Gastrocnemius medialis (tissue), 4 donors: Measurements from ENCODE around the gene SF3B3. TPM values are rescaled to one million over a fixed set of nuclear protein-coding genes. Genes with fewer than 3 reads are reported as not detected.

ENCODE experiments used
- ATAC-seq, 2 donors: fragments of 150-250 bp; one replicate each; pipeline ENCODE4 v1.9.1; 2016
- DNase-seq, 2 donors: peaks; one replicate each; pipeline ENCODE4 v3.0.0-alpha.2; 2019
- H3K27ac ChIP-seq, 4 donors: fragments of 200-600 bp; sonication (generic); 1 replicate in 1 of 4; 2 replicates in 3 of 4; pipeline ENCODE4 v1.5.1; 2016 to 2018; ENCODE audit warnings: mild to moderate bottlenecking in 2 of 4, moderate library complexity in 1 of 4
- H3K27me3 ChIP-seq, 3 donors: fragments of 200-600 bp; sonication (generic) in 2 of 3; 1 replicate in 1 of 3; 2 replicates in 2 of 3; pipeline versions ENCODE4 v1.5.1 to v1.6.0; 2016 to 2019; ENCODE audit warnings: mild to moderate bottlenecking in 1 of 3, moderate library complexity in 1 of 3
- H3K36me3 ChIP-seq, 2 donors: fragments of 200-600 bp; sonication (generic) in 1 of 2; one replicate each; pipeline ENCODE4 v1.5.1; 2017 to 2018
- H3K4me1 ChIP-seq, 2 donors: fragments of 200-600 bp; sonication (generic) in 1 of 2; one replicate each; pipeline ENCODE4 v1.5.1; 2016 to 2017; ENCODE audit warnings: mild to moderate bottlenecking in 2 of 2
- H3K4me3 ChIP-seq, 4 donors: fragments of 200-600 bp; sonication (generic) in 3 of 4; 1 replicate in 1 of 4; 2 replicates in 3 of 4; pipeline ENCODE4 v1.5.1; 2016 to 2019; ENCODE audit warnings: mild to moderate bottlenecking in 2 of 4
- H3K9me3 ChIP-seq, 3 donors: fragments of 200-600 bp; sonication (generic) in 2 of 3; 1 replicate in 1 of 3; 2 replicates in 2 of 3; pipeline ENCODE4 v1.5.1; 2016 to 2019
- POLR2A ChIP-seq, 2 donors: fragments of 450-650 bp; IDR thresholded peaks; one replicate each; pipeline ENCODE4 v1.6.1; 2017; ENCODE audit warnings: antibody characterized with exemption in 2 of 2, mild to moderate bottlenecking in 2 of 2, moderate library complexity in 2 of 2
- in situ Hi-C, 4 donors: fragments of 200-750 bp; cut with MboI; loops; one replicate each; pipeline versions ENCODE4 v1.15.0 to v1.8.0; 2017; ENCODE audit warnings: low sequenced_read_pairs in 4 of 4
- intact Hi-C: fragments of 100-400 bp; cut with DNase I; formaldehyde crosslinking; loops from one replicate; pipeline ENCODE4 v1.15.1; 2023; ENCODE audit warnings: low total_unique reads
- total RNA-seq, 4 donors: library from RNA; depleted of rRNA; stranded (reverse); fragments of >200 nt; gene quantifications; one replicate each; pipeline versions ENCODE4 v1.1.0 to v1.2.3, GENCODE V29; 2016
- TF ChIP-seq, protein P1 (sequence below), 5 experiments: fragments of 450-650 bp in 3 of 5; fragments of 200-600 bp in 2 of 5; sonication (generic) in 2 of 5; IDR thresholded peaks in 4 of 5; conservative IDR thresholded peaks in 1 of 5; 1 replicate in 4 of 5; 2 replicates in 1 of 5; pipeline ENCODE4 v1.5.1; 2016 to 2019; ENCODE audit warnings: antibody characterized with exemption in 5 of 5, mild to moderate bottlenecking in 3 of 5, moderate library complexity in 3 of 5

The SF3B3 gene
- total RNA-seq, 4 donors from 2014 or later: 71.0 to 110 (median 97.2) TPM

DNA sequence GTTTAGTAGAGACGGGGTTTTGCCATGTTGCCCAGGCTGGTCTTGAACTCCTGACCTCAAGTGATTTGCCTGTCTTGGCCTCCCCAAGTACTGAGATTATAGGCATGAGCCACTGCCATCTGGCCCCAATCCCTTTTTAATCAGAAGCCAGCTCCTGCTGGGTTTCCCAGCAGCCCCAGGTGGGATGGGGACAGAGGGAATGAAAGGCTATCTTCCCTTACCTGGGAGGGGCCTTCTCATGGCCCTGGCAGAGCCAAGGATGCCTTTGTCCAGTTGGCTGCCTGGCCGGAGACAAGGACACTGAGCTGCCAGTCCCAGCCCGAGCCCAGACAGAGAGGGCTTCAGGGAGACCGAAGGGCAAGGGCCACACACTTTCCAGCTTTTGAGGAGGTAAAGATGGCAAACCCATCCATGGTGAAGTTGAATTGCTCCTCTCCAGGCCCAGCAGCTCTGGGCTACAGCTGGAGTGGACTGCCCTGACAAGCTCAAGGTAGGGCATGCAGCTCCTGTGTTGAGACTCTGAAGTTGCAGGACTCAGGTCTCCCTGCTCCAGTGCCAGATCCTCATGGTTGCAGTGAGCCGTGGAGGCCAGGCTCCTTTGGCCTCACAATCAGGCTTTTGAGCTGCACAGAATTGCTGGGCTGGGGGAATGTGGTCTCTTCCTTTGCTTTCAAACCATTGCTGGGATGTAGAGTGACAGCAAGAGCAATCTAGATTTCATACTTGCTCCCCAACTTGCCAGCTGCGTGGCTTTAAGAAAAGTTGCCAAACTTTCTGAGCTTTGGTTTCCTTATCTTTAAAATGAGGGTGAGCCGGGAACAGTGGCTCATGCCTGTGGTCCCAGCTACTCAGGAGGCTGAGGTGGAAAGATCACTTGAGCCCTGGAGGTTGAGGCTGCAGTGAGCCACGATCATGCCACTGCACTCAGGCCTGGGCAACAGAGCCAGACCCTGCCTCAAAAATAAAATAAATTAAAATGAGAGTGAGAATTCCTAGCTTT lies 78.3 kb downstream of the SF3B3 start:
- ATAC-seq (no peak), DNase-seq (no peak)
- in situ Hi-C loops: no loop called here
- no peaks in the 10 kb centered on the region for H3K36me3 ChIP-seq
- TF ChIP-seq, protein P1, sequence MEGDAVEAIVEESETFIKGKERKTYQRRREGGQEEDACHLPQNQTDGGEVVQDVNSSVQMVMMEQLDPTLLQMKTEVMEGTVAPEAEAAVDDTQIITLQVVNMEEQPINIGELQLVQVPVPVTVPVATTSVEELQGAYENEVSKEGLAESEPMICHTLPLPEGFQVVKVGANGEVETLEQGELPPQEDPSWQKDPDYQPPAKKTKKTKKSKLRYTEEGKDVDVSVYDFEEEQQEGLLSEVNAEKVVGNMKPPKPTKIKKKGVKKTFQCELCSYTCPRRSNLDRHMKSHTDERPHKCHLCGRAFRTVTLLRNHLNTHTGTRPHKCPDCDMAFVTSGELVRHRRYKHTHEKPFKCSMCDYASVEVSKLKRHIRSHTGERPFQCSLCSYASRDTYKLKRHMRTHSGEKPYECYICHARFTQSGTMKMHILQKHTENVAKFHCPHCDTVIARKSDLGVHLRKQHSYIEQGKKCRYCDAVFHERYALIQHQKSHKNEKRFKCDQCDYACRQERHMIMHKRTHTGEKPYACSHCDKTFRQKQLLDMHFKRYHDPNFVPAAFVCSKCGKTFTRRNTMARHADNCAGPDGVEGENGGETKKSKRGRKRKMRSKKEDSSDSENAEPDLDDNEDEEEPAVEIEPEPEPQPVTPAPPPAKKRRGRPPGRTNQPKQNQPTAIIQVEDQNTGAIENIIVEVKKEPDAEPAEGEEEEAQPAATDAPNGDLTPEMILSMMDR (IDR thresholded peaks at IDR 0.05 in 4 of 5, conservative IDR thresholded peaks at IDR 0.05 in 1 of 5): no peak
- TF ChIP-seq POLR2A (IDR thresholded peaks at IDR 0.05): no peak
- H3K27ac ChIP-seq: no peak overlapping the region
- intact Hi-C loops: no loop called here
- no peaks in the 10 kb centered on the region for H3K27me3 ChIP-seq
- peaks cover 3 to 17% of the 10 kb centered on the region in 2 donors for H3K4me1 ChIP-seq
- H3K9me3 ChIP-seq: no peaks in the 10 kb centered on the region
- no peak overlapping the region for H3K4me3 ChIP-seq

DNA sequence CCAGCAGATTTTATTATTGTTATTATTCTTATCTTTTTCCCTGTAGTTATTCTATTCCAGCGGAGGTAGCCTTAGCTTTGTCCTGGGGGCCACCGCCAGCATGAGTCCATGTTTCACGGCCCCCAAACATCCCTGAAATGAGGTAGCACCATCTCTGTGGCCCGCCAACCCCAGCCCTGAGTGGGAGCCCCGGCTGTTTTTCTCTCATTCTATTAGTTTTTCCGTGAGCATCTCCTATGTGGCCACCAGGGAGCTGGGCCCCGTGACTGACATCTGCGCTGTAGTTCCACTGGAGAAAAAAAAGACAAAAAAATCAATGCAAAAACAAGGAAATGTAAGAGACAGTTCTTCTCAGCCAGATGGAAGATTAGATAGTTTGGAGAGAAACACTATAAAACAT lies 79.2 kb downstream of the SF3B3 start:
- DNase-seq (no peak), ATAC-seq (no peak)
- no peaks in the 10 kb centered on the region for H3K27me3 ChIP-seq
- H3K4me1 ChIP-seq: peaks cover 3 to 17% of the 10 kb centered on the region in 2 donors
- no peaks in the 10 kb centered on the region for H3K36me3 ChIP-seq
- H3K9me3 ChIP-seq: no peaks in the 10 kb centered on the region
- in situ Hi-C loops: no loop called here
- intact Hi-C loops: no loop called here
- no peak for TF ChIP-seq POLR2A (IDR thresholded peaks at IDR 0.05)
- TF ChIP-seq, protein P1 (IDR thresholded peaks at IDR 0.05 in 4 of 5, conservative IDR thresholded peaks at IDR 0.05 in 1 of 5): no peak
- H3K4me3 ChIP-seq: no peak overlapping the region
- peak overlapping the region in 1 of 4 donors; percentile 41 for H3K27ac ChIP-seq

DNA sequence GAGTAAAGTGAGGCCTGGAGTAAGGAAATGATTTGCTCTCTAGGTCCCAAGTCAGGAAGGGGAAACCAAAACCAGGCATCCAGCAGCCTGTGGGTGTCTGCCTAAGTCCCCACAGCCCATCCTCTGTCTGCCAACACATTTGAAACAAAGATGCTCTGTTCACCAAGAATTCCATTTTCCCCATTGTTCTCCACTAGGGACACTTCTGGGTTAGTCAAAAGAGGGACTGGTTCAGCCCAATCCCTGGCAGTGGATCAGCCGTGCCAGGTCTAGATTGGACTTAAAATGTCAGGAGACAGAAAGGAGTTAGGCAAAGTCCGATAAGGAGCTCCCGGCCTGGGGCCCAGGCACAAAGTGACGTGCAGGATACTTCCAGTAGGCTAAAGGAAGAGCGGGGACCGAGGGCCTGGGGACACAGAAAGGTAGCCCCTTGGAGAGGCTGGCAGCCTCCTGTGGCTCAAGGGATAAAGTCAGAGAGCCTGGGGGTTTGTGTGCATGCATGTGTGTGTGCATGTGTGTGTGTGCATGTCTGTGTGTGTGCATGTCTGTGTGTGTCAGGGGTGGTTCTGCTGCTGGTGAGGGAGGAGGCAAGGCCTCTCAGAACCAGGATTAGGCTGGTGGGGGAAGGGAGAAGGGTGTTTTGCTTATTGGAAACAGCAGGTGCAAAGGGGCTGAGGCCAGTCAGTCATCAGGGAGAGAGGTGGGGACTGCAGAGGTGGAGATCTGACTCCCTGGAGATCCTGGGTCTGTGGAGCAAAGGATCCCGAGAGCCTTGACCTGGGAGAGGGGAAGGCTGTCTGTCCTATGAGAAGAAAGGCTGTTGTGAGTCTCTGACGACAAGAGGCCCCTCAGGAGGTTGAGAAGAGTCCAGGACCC lies 81.0 kb downstream of the SF3B3 start:
- peak overlapping the region in 3 of 4 donors; percentile 72 to 76 (median 72) for H3K27ac ChIP-seq
- intact Hi-C loops: no loop called here
- in situ Hi-C loops: no loop called here

DNA sequence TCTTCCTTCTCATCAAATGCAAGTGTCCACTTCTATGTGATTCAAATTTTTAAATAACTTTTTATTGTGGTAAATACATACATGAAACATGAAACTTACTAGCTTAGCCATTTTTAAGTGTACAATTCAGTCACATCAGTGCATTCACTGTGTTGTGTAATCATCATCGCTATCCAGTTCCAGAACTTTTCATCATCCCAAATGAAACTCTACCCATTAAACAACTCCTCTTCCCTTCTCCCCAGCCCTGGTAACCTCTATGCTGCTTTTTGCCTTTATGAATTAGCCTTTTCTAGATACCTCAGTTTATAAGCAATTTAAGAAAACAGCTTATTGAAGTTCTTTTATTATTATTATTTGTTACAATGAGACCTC lies 81.7 kb downstream of the SF3B3 start:
- no peaks in the 10 kb centered on the region for H3K27me3 ChIP-seq
- intact Hi-C loops: no loop called here
- TF ChIP-seq POLR2A (IDR thresholded peaks at IDR 0.05): no peak
- TF ChIP-seq, protein P1 (IDR thresholded peaks at IDR 0.05 in 4 of 5, conservative IDR thresholded peaks at IDR 0.05 in 1 of 5): no peak
- ATAC-seq (peak; percentile 90 to 91), DNase-seq (no peak)
- H3K4me1 ChIP-seq: peaks cover 11 to 25% of the 10 kb centered on the region in 2 donors
- H3K9me3 ChIP-seq: no peaks in the 10 kb centered on the region
- H3K36me3 ChIP-seq: no peaks in the 10 kb centered on the region
- peak overlapping the region in 3 of 4 donors; percentile 72 to 76 (median 72) for H3K27ac ChIP-seq
- no peak overlapping the region for H3K4me3 ChIP-seq
- in situ Hi-C loops: no loop called here

More for the DNA sequence above, 81.0 kb downstream of the SF3B3 start:
- Histone ChIP-seq H3K27me3 (no peaks in the 10 kb centered on the region), H3K4me3 (no peak overlapping the region), H3K4me1 (peaks cover 8 to 20% of the 10 kb centered on the region in 2 donors), H3K36me3 (no peaks in the 10 kb centered on the region), H3K9me3 (no peaks in the 10 kb centered on the region)
- TF ChIP-seq POLR2A (IDR thresholded peaks at IDR 0.05): no peak
- TF ChIP-seq, protein P1 (IDR thresholded peaks at IDR 0.05 in 4 of 5, conservative IDR thresholded peaks at IDR 0.05 in 1 of 5): no peak
- DNase-seq (no peak), ATAC-seq (peak; percentile 44 to 57)
